ENCODE measurements around the gene RTN1.

RTN1 gene

DNA sequence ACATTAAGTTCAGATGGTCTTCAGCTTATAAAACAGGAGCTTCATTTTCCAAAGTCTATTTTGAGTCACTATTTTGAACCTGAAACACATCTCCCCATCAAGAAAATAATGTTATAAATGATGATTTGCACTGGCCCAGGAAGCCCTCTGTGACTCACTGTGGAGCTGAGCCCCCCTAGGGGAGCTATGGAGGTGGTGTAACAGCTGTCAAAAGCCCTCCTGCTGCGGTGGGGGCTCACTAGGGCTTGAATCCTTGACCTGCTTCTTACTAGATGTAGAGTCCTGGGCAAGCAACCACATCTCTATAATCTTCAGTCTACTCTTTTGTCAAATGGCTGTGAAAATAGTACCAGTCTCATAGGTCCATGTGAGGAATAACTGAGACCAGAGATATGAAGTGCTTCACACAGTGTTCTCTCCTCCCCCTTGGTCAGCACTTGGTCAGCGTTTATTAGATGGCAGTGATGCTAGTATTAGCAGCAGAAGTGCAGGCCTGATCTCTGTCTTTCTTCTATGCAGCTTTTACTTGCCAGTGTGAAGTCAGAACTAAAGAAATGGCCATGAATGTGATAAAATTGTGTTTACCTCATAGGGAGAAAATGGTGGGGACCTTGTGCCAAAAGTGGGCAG lies 83.4 kb downstream of the RTN1 start:
- no peak for DNase-seq

DNA sequence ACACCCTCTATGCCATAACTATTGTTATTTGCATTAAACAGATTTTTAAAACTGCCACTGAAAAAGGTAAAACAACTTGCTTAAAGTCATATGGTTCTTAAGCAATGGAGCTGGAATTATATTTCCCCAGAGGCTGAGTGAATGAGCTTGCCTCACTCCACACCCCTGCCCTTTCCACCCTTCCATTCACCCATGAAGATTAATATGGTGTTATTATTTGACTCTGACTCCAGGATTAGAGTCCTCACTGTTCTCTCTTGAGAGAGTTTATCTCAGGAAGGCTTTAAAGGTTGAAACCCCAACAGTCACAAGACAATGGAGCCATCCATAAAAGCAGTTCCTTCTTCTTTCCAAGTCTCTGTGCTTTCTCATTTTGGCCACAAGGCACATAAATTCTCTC lies 84.9 kb downstream of the RTN1 start:
- DNase-seq = no peak

DNA sequence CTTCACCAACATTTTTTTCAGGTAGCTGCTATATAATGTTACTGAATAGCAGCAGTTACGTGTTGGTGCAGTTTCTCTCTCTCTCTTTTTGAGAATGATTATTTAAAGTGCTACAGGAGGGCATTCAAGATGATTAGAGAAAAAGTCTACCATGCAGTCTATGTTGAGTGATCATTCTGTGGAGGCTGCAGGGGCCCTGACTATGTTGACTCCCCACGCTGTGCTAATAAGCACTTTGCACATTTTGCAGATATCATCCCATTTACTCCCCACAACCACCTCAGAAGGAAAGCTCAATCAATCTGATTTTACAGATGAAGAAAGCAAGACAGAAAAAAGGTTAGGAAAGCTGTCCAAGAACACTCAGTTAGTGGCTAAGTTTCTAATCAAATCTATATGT lies 87.8 kb downstream of the RTN1 start:
- DNase-seq = no peak

DNA sequence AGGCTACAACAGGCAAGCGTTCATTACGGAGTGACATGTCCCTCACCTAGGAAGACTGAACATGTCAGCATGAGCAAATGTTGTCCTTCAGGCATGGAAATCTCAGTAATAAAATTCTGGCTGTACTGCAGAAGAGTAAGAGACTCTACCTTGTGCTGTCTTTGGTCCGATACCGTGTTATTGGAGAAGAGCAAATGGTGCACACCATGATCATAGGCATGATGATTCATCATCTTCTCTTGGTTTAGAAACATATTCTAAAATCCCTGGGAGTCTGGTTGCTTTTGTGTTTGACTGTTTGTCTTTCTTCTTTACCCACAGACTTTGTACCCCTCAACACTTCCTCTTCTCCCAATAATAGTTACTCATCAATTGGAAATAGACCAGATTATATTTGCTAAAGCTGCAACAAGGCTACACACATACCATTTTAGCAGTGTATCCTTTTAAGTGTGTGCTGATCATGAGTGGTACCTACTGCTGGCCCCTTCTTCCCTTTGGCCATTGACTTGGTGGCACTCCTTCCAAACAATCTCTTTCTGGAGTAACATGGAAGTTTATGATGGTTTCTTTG lies 93.5 kb downstream of the RTN1 start:
- no peak for DNase-seq

DNA sequence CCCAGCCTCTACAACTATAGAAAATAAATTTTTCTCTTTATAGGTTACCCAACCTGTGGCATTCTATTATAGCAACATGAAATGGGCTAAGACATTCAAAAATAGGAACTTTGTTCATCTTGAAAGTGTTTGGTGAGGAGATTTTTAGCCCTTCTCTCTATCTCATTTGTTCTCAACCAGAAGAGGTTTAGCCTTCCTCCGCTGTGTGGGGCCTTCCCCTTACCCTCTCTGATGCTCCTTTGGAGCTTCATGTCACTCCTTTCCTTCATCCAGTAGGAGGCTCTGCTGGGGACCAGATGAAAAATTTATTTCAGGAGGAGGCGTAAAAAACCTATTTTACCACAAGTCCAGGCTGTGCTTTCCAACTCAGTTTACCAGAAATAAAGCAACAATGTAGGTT lies 94.1 kb downstream of the RTN1 start:
- DNase-seq = no peak

DNA sequence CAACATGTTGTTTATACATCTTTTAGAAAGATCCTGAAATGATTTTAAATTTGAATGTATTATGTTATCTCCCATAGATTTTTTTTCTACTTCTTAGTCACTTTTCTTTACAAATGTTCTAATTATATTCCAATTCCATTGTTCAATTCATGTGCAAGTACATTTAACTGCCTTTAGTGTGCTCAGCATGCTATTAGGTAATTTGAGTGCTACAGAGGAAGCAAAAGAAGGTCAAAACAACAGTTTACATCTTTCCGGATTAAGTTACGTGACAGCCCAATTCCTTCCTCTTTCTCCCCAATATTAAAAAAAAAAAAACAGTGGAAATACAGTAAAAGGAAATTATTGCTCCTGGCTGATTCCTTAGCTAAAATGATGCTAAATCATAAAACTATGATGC lies 98.3 kb downstream of the RTN1 start:
- no peak for DNase-seq

DNA sequence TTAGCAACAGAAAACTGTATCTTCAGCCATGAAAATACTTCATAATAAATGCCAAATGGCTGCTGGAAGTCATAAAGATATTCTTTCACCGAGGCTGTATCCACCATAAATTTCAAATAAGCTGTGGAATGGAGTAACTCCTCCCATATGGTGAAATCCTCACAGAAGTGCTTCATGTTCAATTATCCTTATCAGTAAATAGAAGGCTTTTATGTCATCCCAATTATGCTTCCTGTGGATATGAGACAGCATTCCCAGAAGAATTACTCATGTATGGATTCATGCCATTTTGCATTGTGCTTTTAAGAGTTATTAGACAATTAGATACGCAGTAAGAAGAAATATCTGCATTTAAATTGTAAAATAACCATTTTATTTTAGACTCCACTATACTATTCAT lies 99.0 kb downstream of the RTN1 start:
- peak; percentile 62 for DNase-seq

DNA sequence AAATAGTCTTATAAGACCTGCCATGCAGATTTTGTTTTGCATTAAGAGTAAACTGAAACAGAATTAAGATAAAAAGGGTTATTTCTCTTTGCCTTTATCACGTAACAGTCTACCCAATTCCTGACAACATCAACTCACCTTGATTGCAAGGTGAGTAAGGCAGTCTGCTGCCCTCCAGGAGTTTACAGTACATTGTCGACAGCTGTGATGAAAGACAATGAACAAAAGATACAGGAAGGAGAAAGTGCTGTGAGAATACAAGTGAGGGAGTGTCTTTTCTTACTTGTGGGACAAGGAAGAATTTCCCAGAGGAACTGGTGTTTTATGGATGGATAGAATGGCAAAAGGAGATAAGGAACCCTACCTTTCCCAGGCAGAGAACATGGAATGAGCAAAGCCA lies 101.0 kb downstream of the RTN1 start:
- no peak for DNase-seq

DNA sequence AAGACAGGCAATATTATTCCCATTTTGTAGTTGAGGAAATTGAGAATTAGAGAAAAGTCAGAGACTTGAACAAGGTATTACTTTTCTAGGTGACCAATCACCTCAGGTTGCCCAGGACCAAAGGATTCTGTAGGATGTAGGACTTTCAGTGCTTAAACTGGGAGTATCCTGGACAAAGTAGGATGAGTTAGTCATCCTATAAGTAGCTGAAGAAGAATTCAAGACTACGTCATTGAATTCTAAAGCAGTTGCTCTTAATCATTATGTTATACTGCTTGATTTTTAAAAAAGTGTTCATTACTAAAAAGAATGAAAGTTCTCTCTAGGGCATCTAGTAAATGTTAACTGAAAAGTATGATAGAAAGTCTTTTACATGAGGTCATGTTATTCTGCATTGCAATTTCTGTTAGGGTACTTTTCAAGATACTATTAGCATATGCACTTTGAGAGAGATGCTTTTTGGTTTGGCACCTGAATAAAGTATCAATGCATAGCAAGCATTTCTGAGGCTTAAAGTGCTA lies 101.7 kb downstream of the RTN1 start:
- DNase-seq = peak; percentile 44

DNA sequence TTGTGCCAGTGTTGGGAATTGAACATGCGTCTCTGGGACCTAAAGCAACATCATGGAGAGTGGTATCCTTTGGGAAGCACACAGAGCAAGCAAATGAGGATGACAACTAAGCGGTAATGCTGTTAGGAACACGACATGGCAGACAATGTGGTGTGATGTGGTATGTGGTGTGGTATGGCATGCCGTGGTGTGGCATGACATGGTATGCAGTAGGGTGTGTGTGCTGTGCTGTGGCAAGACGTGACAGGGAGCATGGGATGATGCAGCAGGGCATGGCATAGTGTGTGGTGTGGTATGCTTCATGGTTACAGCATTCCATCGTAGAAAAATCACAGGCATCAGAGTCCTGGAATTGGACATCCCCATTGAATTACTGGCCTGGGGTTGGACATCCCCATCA lies 108.7 kb downstream of the RTN1 start:
- no peak for DNase-seq

DNA sequence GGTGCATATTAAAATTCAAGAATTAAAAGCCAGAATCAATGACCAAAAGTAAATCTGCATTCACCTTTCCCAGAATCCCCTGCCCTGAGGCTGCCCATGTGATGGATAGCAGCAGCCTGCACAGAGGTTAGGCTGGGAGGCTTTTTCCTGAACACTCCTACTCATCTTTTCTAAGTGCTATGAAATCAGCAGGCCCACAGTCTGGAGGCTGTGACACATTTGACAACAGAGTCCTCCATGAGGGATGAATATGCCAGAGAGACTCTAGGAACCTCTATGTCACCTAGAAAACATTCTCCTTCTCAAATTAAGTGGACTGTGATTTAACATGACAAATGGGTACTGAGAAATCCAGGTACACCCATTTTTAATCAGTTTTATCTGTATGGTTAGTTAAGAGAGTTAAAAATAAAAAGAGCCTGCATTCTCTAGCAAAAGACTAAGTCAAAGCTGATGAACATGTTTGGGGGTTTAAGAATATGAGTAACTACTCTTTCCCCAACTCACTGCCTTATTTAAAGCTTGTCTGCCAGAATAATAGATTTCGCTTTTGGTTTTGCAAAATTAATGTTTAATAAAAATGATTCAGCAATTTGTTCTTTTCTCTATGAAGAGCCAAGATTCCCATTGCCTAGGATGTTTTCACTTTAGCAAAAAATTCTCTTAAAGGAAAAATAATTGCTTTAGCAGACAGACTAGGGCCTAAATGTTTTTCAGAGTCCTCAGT lies 115.0 kb downstream of the RTN1 start:
- no peak for DNase-seq

DNA sequence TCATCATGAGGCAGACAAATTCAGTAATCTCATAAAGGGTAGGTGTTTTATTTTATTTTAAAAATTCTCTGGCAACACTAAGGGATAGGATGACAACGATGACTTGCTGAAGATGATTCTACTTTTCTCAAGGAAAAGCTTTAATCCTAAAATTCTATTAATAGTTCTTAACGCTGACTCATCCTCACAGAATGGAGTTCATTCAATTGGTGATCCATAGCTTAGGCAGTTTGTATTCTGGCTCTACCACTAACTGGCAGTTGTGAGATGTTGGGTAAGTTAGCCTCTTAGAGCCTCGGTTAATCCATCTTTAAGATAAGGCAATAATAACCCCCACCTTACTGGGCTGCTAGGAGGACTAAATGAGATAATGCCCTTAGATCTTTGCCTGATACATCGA lies 116.3 kb downstream of the RTN1 start:
- peak; percentile 17 for DNase-seq

DNA sequence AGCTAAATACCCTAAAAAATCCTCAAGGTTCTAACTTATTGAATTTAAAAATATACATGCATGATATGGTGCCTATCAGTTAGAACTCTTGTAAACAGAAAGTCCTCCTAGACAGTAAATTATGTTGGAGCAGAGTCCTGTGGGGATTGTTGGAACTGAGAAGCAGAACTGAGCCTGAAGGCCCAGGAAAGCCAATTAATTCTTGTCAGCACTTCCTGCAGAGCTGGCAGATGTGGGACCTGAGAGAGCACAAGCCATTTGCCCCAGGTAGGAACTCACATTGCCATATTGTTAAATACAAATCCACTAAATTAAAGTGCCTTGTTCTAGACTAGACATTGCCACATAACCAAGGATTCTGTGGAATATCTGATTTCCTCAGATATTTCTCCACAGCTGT lies 117.1 kb downstream of the RTN1 start:
- no peak for DNase-seq

DNA sequence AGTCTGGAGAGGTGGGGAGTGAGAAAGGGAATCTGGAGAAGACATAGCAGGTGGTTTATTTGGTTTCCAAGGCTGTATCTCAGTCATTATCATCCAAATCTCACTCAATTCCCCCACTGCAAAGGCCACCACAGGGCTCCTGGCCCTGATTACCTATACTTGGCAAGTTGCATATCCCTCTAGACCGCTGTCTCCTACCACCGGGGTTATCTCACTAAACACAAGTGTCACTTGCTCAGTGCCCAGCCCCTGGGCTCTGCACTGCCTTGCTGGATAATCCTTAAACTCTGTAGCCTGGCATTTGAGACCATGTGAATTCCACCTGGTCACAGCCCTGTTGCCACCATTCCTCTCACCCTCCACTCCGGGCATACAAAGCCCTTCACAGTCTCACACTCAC lies 119.0 kb downstream of the RTN1 start:
- no peak for DNase-seq

DNA sequence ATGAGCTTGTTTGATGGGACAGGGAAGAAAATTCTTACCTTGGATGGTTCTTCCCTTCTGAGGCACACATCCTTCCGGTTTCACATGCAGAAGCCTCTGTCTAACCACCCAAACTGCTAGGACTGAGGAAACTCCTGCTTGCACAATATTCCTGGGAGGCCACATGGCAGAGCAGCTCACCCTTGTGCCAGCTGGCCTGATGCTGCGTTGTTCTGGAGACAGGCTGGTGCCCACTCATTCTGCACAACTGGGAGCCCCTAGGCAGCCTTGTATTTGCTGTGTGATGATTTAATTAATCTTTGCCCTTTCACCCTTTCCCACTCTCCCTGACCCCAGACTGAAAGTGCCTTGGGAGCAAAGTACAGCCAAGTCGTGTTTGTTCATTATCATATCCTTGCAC lies 130.8 kb downstream of the RTN1 start:
- DNase-seq = no peak

DNA sequence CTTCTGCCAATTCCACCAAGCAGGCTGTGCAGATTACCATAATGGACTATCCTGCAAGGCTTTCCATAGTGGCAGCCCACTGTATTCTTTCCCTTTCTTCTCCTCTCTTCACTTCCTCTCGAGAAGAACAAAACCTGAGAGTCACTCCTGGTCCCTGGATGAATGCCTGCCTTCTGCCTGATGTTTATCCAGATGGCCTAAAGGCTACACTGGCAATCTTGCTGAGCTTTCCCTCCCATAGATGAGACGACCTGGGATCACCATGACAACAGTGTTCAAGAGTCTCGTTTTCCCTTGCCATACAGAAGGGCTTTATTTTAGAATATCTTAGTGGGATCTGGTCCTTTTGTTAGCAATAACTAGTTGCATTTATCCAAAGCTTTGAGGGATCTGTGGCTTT lies 142.3 kb downstream of the RTN1 start:
- DNase-seq = no peak

DNA sequence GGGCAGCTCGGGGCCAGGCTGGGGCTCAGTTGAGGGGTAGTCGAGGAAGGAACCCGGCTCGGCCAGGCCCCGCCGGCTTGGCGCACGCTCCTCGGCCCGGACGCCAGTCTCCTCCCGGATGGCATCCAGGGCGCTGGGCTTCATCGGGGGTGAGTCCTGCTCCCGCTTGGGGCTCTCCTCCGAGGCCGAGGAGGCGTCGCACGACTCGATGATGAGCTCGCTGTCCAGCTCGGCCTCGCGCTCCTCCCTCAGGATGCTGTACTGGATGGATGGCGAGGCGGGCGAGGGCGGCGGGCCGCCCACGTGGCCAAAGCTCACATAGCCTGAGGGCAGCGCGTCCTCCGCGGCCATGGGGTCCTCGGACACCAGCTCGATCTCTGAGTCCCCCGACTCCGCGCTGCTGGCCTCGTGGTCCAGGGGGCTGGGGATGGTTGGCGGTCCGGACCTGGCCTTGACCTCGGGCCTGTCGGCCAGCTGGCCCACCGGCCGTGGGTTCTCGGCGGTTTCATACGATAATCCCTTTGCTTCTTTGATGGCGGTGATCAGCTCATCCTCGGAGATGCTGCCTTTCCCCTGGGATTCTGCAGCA lies 143.4 kb downstream of the RTN1 start:
- DNase-seq = no peak

DNA sequence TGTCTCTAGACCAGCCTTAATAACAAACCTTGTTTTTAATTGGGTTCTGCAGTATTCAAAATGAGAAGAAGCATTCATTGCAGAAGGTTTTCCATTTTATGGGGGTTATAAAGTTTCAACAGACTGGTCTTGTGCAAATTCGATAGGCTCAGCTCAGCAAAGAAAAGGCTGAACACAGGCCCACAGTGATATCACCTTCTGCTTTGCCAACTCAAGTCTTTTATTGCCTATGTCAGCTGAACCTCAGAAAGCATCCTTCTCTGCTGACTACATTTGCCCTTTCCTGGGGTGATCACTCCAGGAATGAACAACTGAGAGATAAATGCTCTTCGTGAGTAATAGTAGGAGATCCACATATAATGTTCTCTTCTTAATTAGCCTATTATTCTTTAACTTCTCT lies 159.5 kb downstream of the RTN1 start:
- DNase-seq = no peak

DNA sequence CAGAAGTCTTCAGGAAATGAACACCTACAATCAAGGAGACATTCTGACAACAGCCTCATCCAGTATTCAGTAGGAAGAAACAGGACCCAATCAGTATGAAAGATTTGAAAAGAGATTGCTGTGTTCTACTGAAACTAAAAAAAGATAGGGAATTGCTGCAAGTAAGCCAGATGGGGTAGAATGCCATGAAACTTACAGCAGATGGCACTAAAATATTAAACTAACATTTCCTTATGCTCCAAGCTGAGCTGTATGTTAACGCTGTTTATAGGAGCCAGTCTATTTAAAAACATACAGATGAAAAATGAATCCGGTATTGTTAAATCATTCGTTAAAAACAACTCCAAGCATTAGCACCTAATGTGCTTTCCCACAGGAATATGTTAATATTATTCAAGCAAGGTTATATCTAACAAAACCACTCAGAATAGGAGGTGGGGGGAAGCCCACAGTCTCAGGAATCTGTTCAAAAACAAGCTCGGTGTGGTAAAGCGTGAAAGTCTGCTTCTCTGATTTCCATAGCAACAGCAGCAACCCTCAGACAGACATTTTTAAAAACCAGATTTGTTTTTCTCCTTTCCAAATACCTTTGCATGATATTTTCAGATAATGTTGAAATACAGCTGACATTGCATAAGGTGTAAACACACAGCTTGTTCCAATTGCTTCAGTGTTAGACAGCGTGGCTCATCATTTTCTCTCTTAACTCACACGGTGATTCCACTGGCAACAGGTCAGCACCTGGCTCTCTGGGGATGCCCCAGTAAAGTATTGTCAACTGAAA lies 162.6 kb downstream of the RTN1 start:
- DNase-seq = no peak

DNA sequence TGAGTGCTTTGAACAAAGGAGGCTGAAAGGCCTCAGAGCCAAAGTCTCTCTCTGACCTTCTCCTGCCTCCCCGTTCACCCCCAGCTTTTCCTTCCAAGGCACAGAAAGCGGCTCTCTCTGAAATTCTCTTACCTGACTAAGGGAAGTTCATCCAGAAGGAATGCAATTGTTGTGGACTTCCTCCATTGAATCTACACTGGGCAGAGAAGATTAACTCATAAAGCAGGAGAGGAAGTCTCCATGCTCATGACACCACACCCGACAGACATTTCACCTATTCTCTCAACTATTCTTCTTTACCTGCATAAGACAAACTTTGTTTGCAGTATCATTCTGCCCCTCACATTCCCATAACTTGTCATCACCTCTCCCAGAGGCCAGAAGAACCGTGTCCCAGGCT lies 164.7 kb downstream of the RTN1 start:
- no peak for DNase-seq

DNA sequence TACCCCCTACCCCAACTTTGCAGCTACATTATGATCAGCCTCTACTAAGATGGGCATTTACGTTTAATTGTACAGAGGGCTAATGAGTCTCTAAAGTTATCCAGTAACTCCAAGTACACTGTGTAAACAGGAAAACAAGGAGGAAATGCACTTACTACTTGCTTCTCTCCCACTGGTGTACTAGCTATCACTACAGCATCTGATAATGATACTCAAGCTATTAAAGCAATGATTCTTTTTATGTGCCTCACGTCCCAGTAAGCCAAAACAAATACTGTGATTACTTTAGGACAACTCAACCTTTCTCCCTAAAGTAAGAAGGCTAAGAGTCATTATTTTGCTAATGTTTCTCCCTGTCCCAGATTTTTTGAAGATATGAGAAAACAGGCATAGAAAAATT lies 165.3 kb downstream of the RTN1 start:
- DNase-seq = no peak

DNA sequence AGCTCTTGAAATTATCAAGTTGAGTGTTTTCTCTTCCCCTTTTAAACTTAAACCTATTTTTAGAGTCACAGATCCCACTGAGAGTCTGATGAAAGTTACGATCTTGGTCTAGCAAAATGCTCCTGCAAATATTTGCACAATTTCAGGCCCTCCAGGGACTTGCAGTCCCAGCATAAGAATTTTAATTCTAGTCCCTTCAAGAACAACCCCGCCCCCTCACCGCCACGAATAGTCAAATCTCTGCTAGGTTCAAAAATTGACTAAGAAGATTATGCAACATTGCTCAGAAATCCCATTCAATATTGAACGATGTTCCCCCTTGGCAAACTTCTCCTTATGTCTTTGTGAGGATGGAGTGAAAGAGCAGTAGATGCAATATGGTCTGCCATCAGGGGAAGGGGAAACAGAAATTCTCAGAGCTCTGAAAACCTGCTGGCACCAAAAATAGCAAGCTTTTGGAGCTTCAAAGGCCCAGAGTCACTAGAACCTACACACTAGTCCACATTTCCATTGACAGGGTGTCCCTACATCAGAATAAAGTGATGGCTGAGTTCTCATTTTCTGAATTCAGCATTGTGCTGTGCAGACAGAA lies 166.4 kb downstream of the RTN1 start:
- no peak for DNase-seq

DNA sequence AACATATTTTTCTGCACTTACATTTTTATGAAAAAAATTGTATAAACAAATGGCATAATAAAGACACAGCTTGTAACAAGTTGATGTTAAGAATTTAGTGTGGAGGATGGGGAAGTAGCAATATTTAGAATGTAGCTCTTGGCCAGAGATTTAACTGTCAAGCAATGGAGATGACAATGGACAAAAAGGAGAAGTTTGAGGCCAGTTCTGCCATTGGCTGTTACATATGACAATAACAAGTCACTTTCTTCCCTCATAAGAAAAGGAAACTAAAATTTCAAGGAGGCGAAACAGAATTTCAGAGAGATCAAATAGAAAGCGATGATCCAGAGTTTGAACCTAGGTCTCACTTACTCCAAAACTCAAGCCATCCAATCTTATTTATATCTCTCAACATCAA lies 171.1 kb downstream of the RTN1 start:
- DNase-seq = no peak
